ENCODE measurements around the gene CADM1. TPM values are rescaled to one million over a fixed set of nuclear protein-coding genes. Genes with fewer than 3 reads are reported as not detected.

The CADM1 gene
- 0.09 and 0.82 TPM in 2 replicates for total RNA-seq

GRCh38 chr11:115504276-115505158 lies at the start of gene CADM1:
Gene CADM1, minus strand, starts transcription at chr11:115504415.

Data from pericardium fibroblast (primary cell).